ENCODE measurements around the gene FSTL5. TPM values are rescaled to one million over a fixed set of nuclear protein-coding genes. Genes with fewer than 3 reads are reported as not detected.

The FSTL5 gene
- total RNA-seq, 8 experiments from 2014 or later: 0.17 to 31.3 (median 3.0) TPM

DNA sequence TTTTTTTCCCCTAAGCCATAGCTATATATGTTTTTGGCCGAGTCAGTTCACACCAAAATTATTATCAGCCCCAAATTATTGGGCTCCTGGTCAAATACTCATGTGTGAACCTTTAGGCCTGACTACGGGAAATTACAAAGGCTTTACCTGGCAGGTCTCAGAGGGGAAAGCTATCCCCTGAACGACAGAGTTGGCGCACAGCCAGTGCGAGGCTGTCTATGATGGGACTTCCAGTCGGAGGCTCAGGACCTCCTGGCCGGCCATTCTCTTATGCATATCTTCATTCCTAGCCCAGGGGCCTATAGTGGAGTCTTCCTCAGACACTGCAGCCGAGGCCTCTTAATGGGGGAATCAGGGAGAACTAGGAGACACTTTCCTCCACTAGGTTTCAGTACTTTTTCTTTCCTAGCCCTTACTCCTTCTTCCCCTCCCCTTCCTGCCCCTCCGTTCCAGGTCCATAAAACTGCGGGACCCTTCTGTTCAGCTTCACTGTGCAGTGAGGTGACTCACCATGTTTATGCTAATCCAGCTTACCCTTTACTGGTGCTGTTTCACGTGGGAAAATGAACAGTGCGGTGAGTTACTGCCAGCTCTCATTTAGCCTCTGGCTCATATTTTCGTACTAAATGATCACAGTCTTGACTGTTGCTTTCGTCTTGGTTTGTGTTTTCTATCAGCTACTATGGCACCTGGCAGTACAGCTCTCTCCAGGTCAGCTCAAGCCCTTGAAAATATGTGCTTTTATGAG, 533.9 kb downstream of the FSTL5 start:
- in situ Hi-C loops (cut with MboI; ENCODE audit: low pct_unique_long_range_greater_than_20kb in 2 of 9, low sequenced_read_pairs in 9 of 9, unreplicated experiment in 9 of 9): no loop called here
- no peak overlapping the region for H3K27ac ChIP-seq
- H3K4me1 ChIP-seq (replicated peaks in 1 of 2): no peaks in the 10 kb centered on the region
- peak in 4 of 8 experiments; percentile 36 to 71 (median 63) for ATAC-seq (replicated peaks in 6 of 8)
- no peak overlapping the region for H3K4me3 ChIP-seq
- 11 to 100% (median 84%) methylated on average over 2 to 9 of the region's 14 CpGs for WGBS, 10 experiments

DNA sequence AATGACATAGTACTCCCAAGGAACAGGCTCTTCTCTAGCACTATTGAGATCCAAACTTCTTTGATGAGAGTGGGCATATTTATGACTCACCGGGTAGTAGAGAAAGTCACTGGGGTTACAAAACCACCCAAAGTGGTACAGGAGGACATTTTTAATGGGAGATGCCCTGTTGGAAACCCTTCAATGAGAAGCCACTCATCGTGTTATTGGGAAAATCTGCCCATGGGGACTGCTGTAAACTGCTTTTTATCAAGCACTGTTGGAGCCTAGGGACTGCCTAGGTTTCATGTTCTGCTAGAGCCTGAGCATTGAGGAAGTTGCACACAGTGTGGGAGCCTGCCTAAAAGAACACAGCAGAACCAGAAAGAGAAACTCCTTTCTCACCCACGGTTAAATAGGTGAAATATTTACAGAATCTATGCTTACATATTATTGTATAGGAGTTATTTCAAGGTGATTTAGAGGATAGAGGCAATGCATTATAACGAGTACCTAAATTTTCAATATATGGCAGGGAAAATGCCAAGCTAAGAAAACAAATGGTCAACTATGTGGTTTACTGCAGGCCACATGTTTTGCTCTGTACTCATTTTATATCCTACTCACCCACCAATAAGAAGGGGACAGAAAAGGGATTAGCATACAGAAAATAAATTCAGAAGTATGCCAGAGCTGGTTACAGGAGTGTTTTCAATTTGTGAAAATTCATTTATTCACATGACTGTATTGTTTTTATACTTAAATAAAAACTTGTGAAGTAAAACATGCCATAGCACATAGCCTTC, 559.1 kb downstream of the FSTL5 start:
- Histone ChIP-seq H3K4me1 (replicated peaks in 1 of 2) (no peaks in the 10 kb centered on the region), H3K4me3 (no peak overlapping the region), H3K27ac (no peak overlapping the region)
- ATAC-seq (replicated peaks in 6 of 8): no peak
- in situ Hi-C loops (cut with MboI; ENCODE audit: low pct_unique_long_range_greater_than_20kb in 2 of 9, low sequenced_read_pairs in 9 of 9, unreplicated experiment in 9 of 9): no loop called here
- 0 to 86% (median 62%) methylated on average over 1 to 4 of the region's 4 CpGs; no CpG with 5 or more reads in 1 of the 10 experiments for WGBS, 10 experiments

GRCh38 chr4:161601011-161601410, 562.8 kb downstream of the FSTL5 start:
- no peak for ATAC-seq (replicated peaks in 6 of 8)
- H3K4me3 ChIP-seq: no peak overlapping the region
- in situ Hi-C loops (cut with MboI; ENCODE audit: low pct_unique_long_range_greater_than_20kb in 2 of 9, low sequenced_read_pairs in 9 of 9, unreplicated experiment in 9 of 9): no loop called here
- no peak overlapping the region for H3K27ac ChIP-seq
- no peaks in the 10 kb centered on the region for H3K4me1 ChIP-seq (replicated peaks in 1 of 2)

- no peak overlapping the region for H3K27ac ChIP-seq
- WGBS, 10 experiments: 0 to 95% (median 89%) methylated on average over 1 to 2 of the region's 2 CpGs
- H3K4me3 ChIP-seq: no peak overlapping the region
- no peak for ATAC-seq (replicated peaks in 6 of 8)
- no peaks in the 10 kb centered on the region for H3K4me1 ChIP-seq (replicated peaks in 1 of 2)
- in situ Hi-C loops (cut with MboI; ENCODE audit: low pct_unique_long_range_greater_than_20kb in 2 of 9, low sequenced_read_pairs in 9 of 9, unreplicated experiment in 9 of 9): no loop called here
These were observed 568.5 kb downstream of the FSTL5 start for GRCh38 chr4:161595230-161595771.

DNA sequence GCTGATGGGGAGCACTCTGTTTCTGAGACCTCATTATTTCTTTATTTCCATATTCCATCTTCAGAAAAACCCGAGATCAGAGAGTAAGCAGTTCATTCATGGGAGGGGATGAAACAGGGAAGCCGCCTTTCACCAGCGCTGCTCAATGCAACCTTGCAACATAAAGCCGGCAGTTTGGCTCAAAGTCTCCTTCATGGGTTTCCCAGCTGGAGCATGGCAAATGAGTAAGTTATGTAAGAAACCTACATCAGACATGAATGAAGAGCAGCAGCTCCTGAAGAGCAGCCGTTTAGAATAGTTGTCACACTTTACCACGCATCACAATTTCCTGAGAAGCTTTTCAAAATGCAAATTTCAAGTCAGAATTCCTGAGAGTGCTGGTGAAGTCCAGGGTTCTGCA, 578.8 kb downstream of the FSTL5 start:
- Histone ChIP-seq H3K27ac (no peak overlapping the region), H3K4me1 (replicated peaks in 1 of 2) (peaks cover 0 to 4% of the 10 kb centered on the region in 2 donors), H3K4me3 (no peak overlapping the region)
- ATAC-seq (replicated peaks in 6 of 8): no peak
- in situ Hi-C loops (cut with MboI; ENCODE audit: low pct_unique_long_range_greater_than_20kb in 2 of 9, low sequenced_read_pairs in 9 of 9, unreplicated experiment in 9 of 9): no loop called here
- 0 to 100% (median 54%) methylated on average over 1 to 6 of the region's 6 CpGs for WGBS, 10 experiments

DNA sequence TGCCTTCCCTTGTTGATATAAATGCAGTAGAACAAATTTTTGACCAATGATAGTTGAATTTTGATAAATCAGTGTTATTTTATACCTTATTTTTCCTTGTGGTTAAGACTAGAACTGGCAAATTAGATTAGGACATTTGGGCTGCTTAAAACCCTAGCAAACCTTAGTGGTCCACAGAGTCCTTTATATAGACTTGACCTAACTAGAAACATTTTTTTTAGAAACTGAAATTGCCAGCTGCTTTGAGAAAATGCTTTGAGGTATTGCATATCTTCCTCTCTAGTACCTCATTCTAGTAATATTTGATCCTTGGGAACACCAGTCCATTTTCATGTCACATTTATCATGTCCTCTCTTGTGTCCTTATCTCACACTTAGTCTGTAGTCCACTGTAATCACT, 580.3 kb downstream of the FSTL5 start:
- in situ Hi-C loops (cut with MboI; ENCODE audit: low pct_unique_long_range_greater_than_20kb in 2 of 9, low sequenced_read_pairs in 9 of 9, unreplicated experiment in 9 of 9): no loop called here
- no peak overlapping the region for H3K4me3 ChIP-seq
- no peak for ATAC-seq (replicated peaks in 6 of 8)
- peaks cover 0 to 4% of the 10 kb centered on the region in 2 donors for H3K4me1 ChIP-seq (replicated peaks in 1 of 2)
- no peak overlapping the region for H3K27ac ChIP-seq

GRCh38 chr4:161581262-161582230, 582.3 kb downstream of the FSTL5 start:
- H3K4me1 ChIP-seq (replicated peaks in 1 of 2): peaks cover 0 to 4% of the 10 kb centered on the region in 2 donors
- H3K4me3 ChIP-seq: no peak overlapping the region
- peak in 6 of 8 experiments; percentile 25 to 88 (median 60) for ATAC-seq (replicated peaks in 6 of 8)
- H3K27ac ChIP-seq: no peak overlapping the region
- in situ Hi-C loops (cut with MboI; ENCODE audit: low pct_unique_long_range_greater_than_20kb in 2 of 9, low sequenced_read_pairs in 9 of 9, unreplicated experiment in 9 of 9): no loop called here
- 6 to 97% (median 84%) methylated on average over 2 to 6 of the region's 7 CpGs for whole genome bisulfite sequencing, 10 experiments

- ATAC-seq (replicated peaks in 6 of 8): peak in 1 of 8 experiments; percentile 27
- WGBS, 10 experiments: 9 to 96% (median 76%) methylated on average over 3 to 6 of the region's 6 CpGs
- Histone ChIP-seq H3K27ac (no peak overlapping the region), H3K4me3 (no peak overlapping the region), H3K4me1 (replicated peaks in 1 of 2) (peaks cover 0 to 4% of the 10 kb centered on the region in 2 donors)
- in situ Hi-C loops (cut with MboI; ENCODE audit: low pct_unique_long_range_greater_than_20kb in 2 of 9, low sequenced_read_pairs in 9 of 9, unreplicated experiment in 9 of 9): no loop called here
These were observed 586.1 kb downstream of the FSTL5 start for GRCh38 chr4:161577579-161578301.

DNA sequence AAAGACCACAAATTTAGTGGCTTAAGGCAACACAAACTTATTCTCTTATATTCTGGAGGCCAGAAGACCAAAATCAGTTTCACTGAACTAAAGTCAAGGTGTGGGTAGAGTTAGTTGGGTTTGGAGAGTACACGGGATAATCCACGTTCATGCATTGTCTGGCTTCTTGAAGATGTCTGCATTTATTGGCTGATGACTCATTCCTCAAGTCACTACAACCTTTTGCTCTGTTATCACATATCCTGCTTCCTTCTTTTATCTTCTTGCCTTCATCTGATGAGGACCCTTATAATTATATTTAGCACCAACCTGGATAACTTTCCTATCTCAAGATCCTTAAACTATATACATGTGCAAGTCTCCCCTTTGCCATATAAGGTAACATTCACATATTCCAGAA, 590.0 kb downstream of the FSTL5 start:
- Histone ChIP-seq H3K27ac (no peak overlapping the region), H3K4me1 (replicated peaks in 1 of 2) (no peaks in the 10 kb centered on the region), H3K4me3 (no peak overlapping the region)
- in situ Hi-C loops (cut with MboI; ENCODE audit: low pct_unique_long_range_greater_than_20kb in 2 of 9, low sequenced_read_pairs in 9 of 9, unreplicated experiment in 9 of 9): loop anchor here in 2 of 9 experiments (25.0 kb wide), 1 partner anchor 588 kb away; the partner anchor contains the start of gene FSTL5 (in 2 of the 2)
- no peak for ATAC-seq (replicated peaks in 6 of 8)
- 58 to 95% (median 84%) methylated on average over 2 of the region's 2 CpGs; no CpG with 5 or more reads in 1 of the 10 experiments for WGBS, 10 experiments

- H3K4me1 ChIP-seq (replicated peaks in 1 of 2): no peaks in the 10 kb centered on the region
- H3K4me3 ChIP-seq: no peak overlapping the region
- ATAC-seq (replicated peaks in 6 of 8): no peak
- in situ Hi-C loops (cut with MboI; ENCODE audit: low pct_unique_long_range_greater_than_20kb in 2 of 9, low sequenced_read_pairs in 9 of 9, unreplicated experiment in 9 of 9): loop anchor here in 2 of 9 experiments (25.0 kb wide), 1 partner anchor 598 kb away; the partner anchor contains the start of gene FSTL5 (in 2 of the 2)
- no peak overlapping the region for H3K27ac ChIP-seq
- 83 to 100% (median 100%) methylated on average over 1 of the region's 1 CpG; no CpG with 5 or more reads in 1 of the 10 experiments for WGBS, 10 experiments
These were observed 599.5 kb downstream of the FSTL5 start for GRCh38 chr4:161564230-161564834.

DNA sequence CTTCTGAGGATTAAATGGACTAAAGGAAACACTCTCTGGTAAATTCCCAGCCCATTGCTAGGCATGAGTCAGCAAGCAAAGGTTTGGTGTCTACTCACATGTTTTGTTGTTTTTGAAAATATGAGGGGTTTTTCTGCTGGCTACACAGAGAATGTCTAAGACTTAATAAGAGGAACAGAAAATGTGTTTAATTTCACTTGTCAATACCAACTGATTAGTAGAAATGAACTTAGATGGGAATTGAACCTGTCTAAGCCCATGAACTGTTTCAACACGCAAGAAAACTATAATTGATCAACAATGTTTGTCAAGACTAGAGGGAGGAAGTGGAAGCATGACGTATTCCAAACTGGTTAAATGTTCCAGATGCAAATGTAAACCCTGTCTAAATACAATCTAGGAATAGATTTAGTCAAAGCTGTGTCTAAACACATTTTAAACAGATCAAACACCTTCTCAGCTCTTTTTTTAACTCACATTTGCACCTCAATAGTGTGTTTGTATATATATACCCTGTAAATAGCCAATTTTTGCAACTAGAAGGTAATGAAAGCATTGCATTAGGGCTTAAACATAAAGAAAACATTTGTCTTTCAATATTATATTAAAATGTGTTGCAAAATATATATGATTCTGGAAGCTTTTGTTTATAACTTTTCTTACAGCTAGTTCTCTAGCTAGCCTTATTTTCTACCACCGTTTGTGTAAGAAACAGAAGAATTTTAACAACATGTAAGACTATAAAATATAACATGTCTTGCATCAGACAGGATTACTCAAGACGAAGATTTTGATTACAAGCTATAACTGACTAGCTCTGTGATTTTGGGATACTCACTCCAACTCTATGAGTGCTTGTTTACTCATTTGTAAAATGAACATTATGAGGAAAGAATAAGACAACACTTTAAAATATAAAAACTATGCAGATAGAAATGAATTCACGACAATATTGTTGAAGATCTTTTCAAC, 607.8 kb downstream of the FSTL5 start:
- in situ Hi-C loops (cut with MboI; ENCODE audit: low pct_unique_long_range_greater_than_20kb in 2 of 9, low sequenced_read_pairs in 9 of 9, unreplicated experiment in 9 of 9): loop anchor here in 2 of 9 experiments (25.0 kb wide), 1 partner anchor 606 kb away; the partner anchor contains the start of gene FSTL5 (in 2 of the 2)
- Histone ChIP-seq H3K4me1 (replicated peaks in 1 of 2) (no peaks in the 10 kb centered on the region), H3K4me3 (no peak overlapping the region), H3K27ac (no peak overlapping the region)
- ATAC-seq (replicated peaks in 6 of 8): peak in 1 of 8 experiments; percentile 43
- WGBS, 10 experiments: 35 to 100% (median 85%) methylated on average over 3 to 5 of the region's 5 CpGs
